SK-N-SH treated with all-trans-retinoic acid at 6 μM for 48 hours (cell line): ENCODE data around the gene TXLNG.

Source experiments
- ATAC-seq: fragments of 200-7000 bp; cut with Tn5 transposase; 3 replicates; pipeline ENCODE4 v1.9.1; 2020; ENCODE audit warnings: mild to moderate bottlenecking, moderate library complexity
- ARNTL ChIP-seq: fragments of 450-650 bp; formaldehyde crosslinking; IDR thresholded peaks from 2 replicates; pipeline ENCODE4 v1.5.0; 2020; ENCODE audit warnings: low read depth, mild to moderate bottlenecking, moderate library complexity, borderline replicate concordance
- GLIS3 ChIP-seq: fragments of 250-450 bp; sonication (Bioruptor Pico); IDR thresholded peaks from 2 replicates; pipeline ENCODE4 v1.5.0; 2020; ENCODE audit warnings: mild to moderate bottlenecking, moderate library complexity
- ISL1 ChIP-seq: fragments of 250-450 bp; sonication (Bioruptor Pico); IDR thresholded peaks from 2 replicates; pipeline ENCODE4 v2.1.2; 2022; ENCODE audit warnings: mild to moderate bottlenecking, moderate library complexity
- OSR1 ChIP-seq: fragments of 250-450 bp; sonication (Bioruptor Pico); IDR thresholded peaks from 2 replicates; pipeline ENCODE4 v1.8.0; 2022; ENCODE audit warnings: moderate library complexity, mild to moderate bottlenecking, inconsistent platforms
- PPARA ChIP-seq: fragments of 250-450 bp; sonication (Bioruptor Pico); IDR thresholded peaks from 2 replicates; pipeline ENCODE4 v1.5.0; 2020; ENCODE audit warnings: mild to moderate bottlenecking, borderline replicate concordance
- RARB ChIP-seq: fragments of 250-450 bp; sonication (Bioruptor Pico); IDR thresholded peaks from 2 replicates; pipeline ENCODE4 v1.8.0; 2021; ENCODE audit warnings: mild to moderate bottlenecking, moderate library complexity
- SNAI2 ChIP-seq: fragments of 250-450 bp; sonication (Bioruptor Pico); IDR thresholded peaks from 2 replicates; pipeline ENCODE4 v1.5.0; 2020; ENCODE audit warnings: mild to moderate bottlenecking, moderate library complexity
- TCF4 ChIP-seq: fragments of 250-450 bp; sonication (Bioruptor Pico); IDR thresholded peaks from 2 replicates; pipeline ENCODE4 v1.8.0; 2021; ENCODE audit warnings: mild to moderate bottlenecking, moderate library complexity, borderline replicate concordance
- TOX ChIP-seq: fragments of 250-450 bp; sonication (Bioruptor Pico); IDR thresholded peaks from 2 replicates; pipeline ENCODE4 v1.8.0; 2021; ENCODE audit warnings: mild to moderate bottlenecking, moderate library complexity, borderline replicate concordance
- ZC3H10 ChIP-seq: fragments of 250-450 bp; sonication (Bioruptor Pico); IDR thresholded peaks from 2 replicates; pipeline ENCODE4 v1.5.1; 2021; ENCODE audit warnings: mild to moderate bottlenecking, moderate library complexity
- ZFP3 ChIP-seq: fragments of 250-450 bp; sonication (Bioruptor Pico); IDR thresholded peaks from 2 replicates; pipeline ENCODE4 v1.5.0; 2020; ENCODE audit warnings: mild to moderate bottlenecking, moderate library complexity
- ZFP30 ChIP-seq: fragments of 450-650 bp; formaldehyde crosslinking; IDR thresholded peaks from 2 replicates; pipeline ENCODE4 v1.5.0; 2022; ENCODE audit warnings: mild to moderate bottlenecking, moderate library complexity
- ZNF565 ChIP-seq: fragments of 450-650 bp; formaldehyde crosslinking; conservative IDR thresholded peaks from 2 replicates; pipeline ENCODE4 v1.5.0; 2020; ENCODE audit warnings: low read depth, mild to moderate bottlenecking, moderate library complexity
- ZNF70 ChIP-seq: fragments of 450-650 bp; formaldehyde crosslinking; IDR thresholded peaks from 2 replicates; pipeline ENCODE4 v1.5.0; 2020; ENCODE audit warnings: mild to moderate bottlenecking, moderate library complexity
- ZNF8 ChIP-seq: fragments of 450-650 bp; formaldehyde crosslinking; IDR thresholded peaks from 2 replicates; pipeline ENCODE4 v1.5.0; 2020; ENCODE audit warnings: mild to moderate bottlenecking, moderate library complexity
- TF ChIP-seq, protein P1 (sequence below): fragments of 250-450 bp; sonication (Bioruptor Pico); IDR thresholded peaks from 2 replicates; pipeline ENCODE4 v1.8.0; 2021; ENCODE audit warnings: low read depth, mild to moderate bottlenecking, moderate library complexity, borderline replicate concordance
- TF ChIP-seq, protein P2 (sequence below): fragments of 250-450 bp; sonication (Bioruptor Pico); IDR thresholded peaks from 2 replicates; pipeline ENCODE4 v1.5.1; 2021; ENCODE audit warnings: mild to moderate bottlenecking, moderate library complexity
- TF ChIP-seq, protein P3 (sequence below): fragments of 250-450 bp; sonication (Bioruptor Pico); IDR thresholded peaks from 2 replicates; pipeline ENCODE4 v1.5.0; 2020; ENCODE audit warnings: mild to moderate bottlenecking, moderate library complexity
- TF ChIP-seq, protein P4 (sequence below): fragments of 250-450 bp; sonication (Bioruptor Pico); IDR thresholded peaks from 2 replicates; pipeline ENCODE4 v1.8.0; 2020; ENCODE audit warnings: mild to moderate bottlenecking, moderate library complexity, borderline replicate concordance

Gene TXLNG

DNA sequence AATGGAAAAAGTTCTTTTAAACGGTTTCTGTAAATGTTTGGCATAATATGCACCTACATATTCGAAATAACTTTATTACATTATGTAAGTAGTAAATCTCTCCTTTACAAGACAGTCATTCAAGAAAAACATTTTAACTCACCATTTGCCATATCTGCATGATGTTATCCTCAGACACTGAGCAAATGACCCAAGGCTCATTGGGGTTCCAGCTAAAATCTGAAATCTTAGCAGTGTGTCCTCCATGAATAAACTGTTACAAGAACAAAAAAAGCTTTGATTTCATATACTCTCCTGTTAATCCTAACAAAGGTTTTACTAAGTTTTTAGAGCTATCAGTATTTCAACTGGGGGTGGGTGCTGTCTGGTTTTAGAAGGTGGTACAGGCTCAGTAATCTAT lies 59.4 kb downstream of the TXLNG start:
- no peak for TF ChIP-seq ISL1
- no peak for ATAC-seq

DNA sequence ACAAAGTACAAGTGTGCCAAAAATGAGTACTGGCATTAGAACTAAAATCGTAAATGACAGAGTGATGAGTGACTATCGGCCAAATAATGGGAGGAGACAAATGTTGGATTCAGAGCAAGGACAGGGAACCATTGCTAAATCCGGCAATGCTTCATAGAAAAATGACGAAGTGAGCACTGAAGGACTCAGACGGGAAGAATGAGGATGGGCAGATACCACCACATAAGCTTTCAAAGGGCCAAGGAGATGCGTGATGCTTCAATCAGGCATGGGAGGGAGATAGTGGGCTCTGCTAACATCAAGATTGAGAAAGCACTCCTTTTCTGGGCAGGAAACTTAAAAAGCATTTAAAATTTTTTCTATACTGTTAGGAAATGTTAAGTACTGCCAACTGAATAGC lies 62.3 kb downstream of the TXLNG start:
- no peak for ATAC-seq
- no peak for TF ChIP-seq OSR1 (CRISPR knock-in tag)
- TF ChIP-seq TOX (CRISPR knock-in tag): no peak
- TF ChIP-seq PPARA (CRISPR knock-in tag): no peak
- TF ChIP-seq ISL1: no peak
- TF ChIP-seq ZNF8 (CRISPR knock-in tag): no peak
- TF ChIP-seq GLIS3 (CRISPR knock-in tag): no peak
- TF ChIP-seq, protein P1, sequence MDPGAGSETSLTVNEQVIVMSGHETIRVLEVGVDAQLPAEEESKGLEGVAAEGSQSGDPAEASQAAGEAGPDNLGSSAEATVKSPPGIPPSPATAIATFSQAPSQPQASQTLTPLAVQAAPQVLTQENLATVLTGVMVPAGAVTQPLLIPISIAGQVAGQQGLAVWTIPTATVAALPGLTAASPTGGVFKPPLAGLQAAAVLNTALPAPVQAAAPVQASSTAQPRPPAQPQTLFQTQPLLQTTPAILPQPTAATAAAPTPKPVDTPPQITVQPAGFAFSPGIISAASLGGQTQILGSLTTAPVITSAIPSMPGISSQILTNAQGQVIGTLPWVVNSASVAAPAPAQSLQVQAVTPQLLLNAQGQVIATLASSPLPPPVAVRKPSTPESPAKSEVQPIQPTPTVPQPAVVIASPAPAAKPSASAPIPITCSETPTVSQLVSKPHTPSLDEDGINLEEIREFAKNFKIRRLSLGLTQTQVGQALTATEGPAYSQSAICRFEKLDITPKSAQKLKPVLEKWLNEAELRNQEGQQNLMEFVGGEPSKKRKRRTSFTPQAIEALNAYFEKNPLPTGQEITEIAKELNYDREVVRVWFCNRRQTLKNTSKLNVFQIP (CRISPR knock-in tag): no peak
- no peak for TF ChIP-seq ZC3H10 (CRISPR knock-in tag)
- TF ChIP-seq, protein P2, sequence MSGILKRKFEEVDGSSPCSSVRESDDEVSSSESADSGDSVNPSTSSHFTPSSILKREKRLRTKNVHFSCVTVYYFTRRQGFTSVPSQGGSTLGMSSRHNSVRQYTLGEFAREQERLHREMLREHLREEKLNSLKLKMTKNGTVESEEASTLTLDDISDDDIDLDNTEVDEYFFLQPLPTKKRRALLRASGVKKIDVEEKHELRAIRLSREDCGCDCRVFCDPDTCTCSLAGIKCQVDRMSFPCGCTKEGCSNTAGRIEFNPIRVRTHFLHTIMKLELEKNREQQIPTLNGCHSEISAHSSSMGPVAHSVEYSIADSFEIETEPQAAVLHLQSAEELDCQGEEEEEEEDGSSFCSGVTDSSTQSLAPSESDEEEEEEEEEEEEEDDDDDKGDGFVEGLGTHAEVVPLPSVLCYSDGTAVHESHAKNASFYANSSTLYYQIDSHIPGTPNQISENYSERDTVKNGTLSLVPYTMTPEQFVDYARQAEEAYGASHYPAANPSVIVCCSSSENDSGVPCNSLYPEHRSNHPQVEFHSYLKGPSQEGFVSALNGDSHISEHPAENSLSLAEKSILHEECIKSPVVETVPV (CRISPR knock-in tag): no peak
- TF ChIP-seq ZNF70 (CRISPR knock-in tag): no peak

DNA sequence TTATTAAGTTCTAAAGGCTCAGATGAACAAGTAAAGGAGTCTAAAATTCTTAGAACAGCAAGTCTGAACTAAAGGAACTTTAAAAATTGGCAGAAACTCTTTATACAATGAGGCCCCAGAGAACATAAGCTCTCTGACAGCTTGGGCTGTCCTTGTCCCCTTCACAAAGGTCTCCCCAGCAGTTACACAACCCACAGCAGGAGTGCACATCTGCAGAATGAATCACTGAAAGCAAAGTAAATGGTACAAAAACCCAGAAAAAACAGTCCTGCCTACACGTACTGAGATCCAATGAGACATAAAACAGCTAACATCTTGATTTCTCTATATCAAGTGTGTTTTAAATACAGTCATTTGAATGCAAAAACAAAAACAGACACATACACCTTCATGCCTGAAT lies 65.2 kb downstream of the TXLNG start:
- TF ChIP-seq RARB (CRISPR knock-in tag) (no peak), ZNF70 (CRISPR knock-in tag) (no peak), ZNF8 (CRISPR knock-in tag) (no peak), ISL1 (no peak), TOX (CRISPR knock-in tag) (no peak), ARNTL (no peak), TCF4 (no peak)
- TF ChIP-seq, protein P3, sequence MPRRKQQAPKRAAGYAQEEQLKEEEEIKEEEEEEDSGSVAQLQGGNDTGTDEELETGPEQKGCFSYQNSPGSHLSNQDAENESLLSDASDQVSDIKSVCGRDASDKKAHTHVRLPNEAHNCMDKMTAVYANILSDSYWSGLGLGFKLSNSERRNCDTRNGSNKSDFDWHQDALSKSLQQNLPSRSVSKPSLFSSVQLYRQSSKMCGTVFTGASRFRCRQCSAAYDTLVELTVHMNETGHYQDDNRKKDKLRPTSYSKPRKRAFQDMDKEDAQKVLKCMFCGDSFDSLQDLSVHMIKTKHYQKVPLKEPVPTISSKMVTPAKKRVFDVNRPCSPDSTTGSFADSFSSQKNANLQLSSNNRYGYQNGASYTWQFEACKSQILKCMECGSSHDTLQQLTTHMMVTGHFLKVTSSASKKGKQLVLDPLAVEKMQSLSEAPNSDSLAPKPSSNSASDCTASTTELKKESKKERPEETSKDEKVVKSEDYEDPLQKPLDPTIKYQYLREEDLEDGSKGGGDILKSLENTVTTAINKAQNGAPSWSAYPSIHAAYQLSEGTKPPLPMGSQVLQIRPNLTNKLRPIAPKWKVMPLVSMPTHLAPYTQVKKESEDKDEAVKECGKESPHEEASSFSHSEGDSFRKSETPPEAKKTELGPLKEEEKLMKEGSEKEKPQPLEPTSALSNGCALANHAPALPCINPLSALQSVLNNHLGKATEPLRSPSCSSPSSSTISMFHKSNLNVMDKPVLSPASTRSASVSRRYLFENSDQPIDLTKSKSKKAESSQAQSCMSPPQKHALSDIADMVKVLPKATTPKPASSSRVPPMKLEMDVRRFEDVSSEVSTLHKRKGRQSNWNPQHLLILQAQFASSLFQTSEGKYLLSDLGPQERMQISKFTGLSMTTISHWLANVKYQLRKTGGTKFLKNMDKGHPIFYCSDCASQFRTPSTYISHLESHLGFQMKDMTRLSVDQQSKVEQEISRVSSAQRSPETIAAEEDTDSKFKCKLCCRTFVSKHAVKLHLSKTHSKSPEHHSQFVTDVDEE (CRISPR knock-in tag): no peak
- TF ChIP-seq, protein P4, sequence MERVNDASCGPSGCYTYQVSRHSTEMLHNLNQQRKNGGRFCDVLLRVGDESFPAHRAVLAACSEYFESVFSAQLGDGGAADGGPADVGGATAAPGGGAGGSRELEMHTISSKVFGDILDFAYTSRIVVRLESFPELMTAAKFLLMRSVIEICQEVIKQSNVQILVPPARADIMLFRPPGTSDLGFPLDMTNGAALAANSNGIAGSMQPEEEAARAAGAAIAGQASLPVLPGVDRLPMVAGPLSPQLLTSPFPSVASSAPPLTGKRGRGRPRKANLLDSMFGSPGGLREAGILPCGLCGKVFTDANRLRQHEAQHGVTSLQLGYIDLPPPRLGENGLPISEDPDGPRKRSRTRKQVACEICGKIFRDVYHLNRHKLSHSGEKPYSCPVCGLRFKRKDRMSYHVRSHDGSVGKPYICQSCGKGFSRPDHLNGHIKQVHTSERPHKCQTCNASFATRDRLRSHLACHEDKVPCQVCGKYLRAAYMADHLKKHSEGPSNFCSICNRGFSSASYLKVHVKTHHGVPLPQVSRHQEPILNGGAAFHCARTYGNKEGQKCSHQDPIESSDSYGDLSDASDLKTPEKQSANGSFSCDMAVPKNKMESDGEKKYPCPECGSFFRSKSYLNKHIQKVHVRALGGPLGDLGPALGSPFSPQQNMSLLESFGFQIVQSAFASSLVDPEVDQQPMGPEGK (CRISPR knock-in tag): no peak
- TF ChIP-seq, protein P1 (CRISPR knock-in tag): no peak
- no peak for ATAC-seq

DNA sequence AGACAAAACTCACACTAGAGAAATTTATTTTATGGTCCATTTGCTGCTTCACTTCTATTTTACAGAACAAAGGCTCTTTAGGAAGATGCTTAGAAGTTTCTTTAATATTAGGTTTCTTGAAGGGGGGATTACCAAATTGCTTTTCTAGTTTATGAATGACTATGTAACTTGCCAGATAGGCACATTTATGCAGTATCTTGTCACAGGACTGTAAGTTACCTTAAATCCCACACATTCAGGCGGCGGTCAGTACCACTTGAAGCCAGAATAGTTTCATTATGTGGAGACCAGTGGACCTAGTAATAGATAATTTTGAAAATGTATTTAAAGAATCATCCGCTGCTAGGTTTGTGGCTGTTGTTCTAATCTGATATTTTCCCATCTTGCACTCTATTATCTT lies 65.6 kb downstream of the TXLNG start:
- ATAC-seq: no peak
- TF ChIP-seq ZFP3 (CRISPR knock-in tag) (no peak), TOX (CRISPR knock-in tag) (no peak), ZFP30 (no peak), ZNF565 (CRISPR knock-in tag) (no peak), SNAI2 (CRISPR knock-in tag) (no peak), ARNTL (no peak), RARB (CRISPR knock-in tag) (no peak), ZNF8 (CRISPR knock-in tag) (no peak), GLIS3 (CRISPR knock-in tag) (no peak), PPARA (CRISPR knock-in tag) (no peak), ZNF70 (CRISPR knock-in tag) (no peak), ISL1 (no peak), TCF4 (no peak), OSR1 (CRISPR knock-in tag) (no peak)
- TF ChIP-seq, protein P1 (CRISPR knock-in tag): no peak
- TF ChIP-seq, protein P2 (CRISPR knock-in tag): no peak
